Sigmoid colon (tissue), 7 donors: ENCODE measurements around the gene MSANTD4. TPM values are rescaled to one million over a fixed set of nuclear protein-coding genes. Genes with fewer than 3 reads are reported as not detected.

Experiments used
- DNase-seq: peaks from one replicate; pipeline ENCODE4 v3.0.0-alpha.2; 2019
- H3K27ac ChIP-seq, 4 donors: fragments of 200-600 bp; sonication (generic); one replicate each; pipeline ENCODE4 v1.5.1; 2016 to 2019; ENCODE audit warnings: mild to moderate bottlenecking in 1 of 4
- H3K27me3 ChIP-seq, 3 donors: fragments of 200-600 bp; sonication (generic); one replicate each; pipeline ENCODE4 v1.5.1; 2019; ENCODE audit warnings: mild to moderate bottlenecking in 1 of 3
- H3K36me3 ChIP-seq, 4 donors: fragments of 200-600 bp; sonication (generic); one replicate each; pipeline ENCODE4 v1.5.1; 2016 to 2019
- H3K4me1 ChIP-seq, 4 donors: fragments of 200-600 bp; sonication (generic); one replicate each; pipeline ENCODE4 v1.5.1; 2017 to 2019
- H3K4me3 ChIP-seq, 4 donors: fragments of 200-600 bp; sonication (generic); one replicate each; pipeline ENCODE4 v1.5.1; 2017 to 2019; ENCODE audit warnings: mild to moderate bottlenecking in 2 of 4, moderate library complexity in 1 of 4
- H3K9me3 ChIP-seq, 4 donors: fragments of 200-600 bp in 3 of 4; sonication (generic) in 3 of 4; one replicate each; pipeline versions ENCODE4 v1.5.1 to v1.6.1; 2013 to 2019
- EP300 ChIP-seq, 4 donors: sonication (generic); formaldehyde crosslinking; IDR thresholded peaks; one replicate each; pipeline ENCODE4 v1.6.1; 2017; ENCODE audit warnings: antibody characterized with exemption in 4 of 4
- POLR2A ChIP-seq, 2 donors: fragments of 450-650 bp; IDR thresholded peaks; one replicate each; pipeline ENCODE4 v1.6.1; 2016; ENCODE audit warnings: antibody characterized with exemption in 2 of 2, mild to moderate bottlenecking in 2 of 2, moderate library complexity in 2 of 2
- POLR2AphosphoS5 ChIP-seq, 4 donors: sonication (generic); formaldehyde crosslinking; IDR thresholded peaks; one replicate each; pipeline ENCODE4 v1.6.1; 2017; ENCODE audit warnings: antibody characterized with exemption in 4 of 4
- WGBS, 2 donors: extraction: QIAGEN DNeasy Blood & Tissue Kit; methylation state at CpG; one replicate each; pipeline ENCODE4 v1.1.7; 2013; 5-methylcytosine and 5-hydroxymethylcytosine counted together
- intact Hi-C: fragments of 100-400 bp; cut with DNase I; formaldehyde crosslinking; loops from one replicate; pipeline ENCODE4 v1.15.1; 2023
- polyA plus RNA-seq, 3 donors: library from polyadenylated mRNA; stranded (reverse); fragments of 200-250 nt; gene quantifications; one replicate each; pipeline ENCODE4 v1.2.3, GENCODE V29; 2013
- total RNA-seq, 4 donors: library from RNA; depleted of rRNA; stranded (reverse); fragments of >200 nt; gene quantifications; one replicate each; pipeline ENCODE4 v1.1.0, GENCODE V29; 2016
- TF ChIP-seq, protein P1 (sequence below), 4 experiments: fragments of 450-650 bp in 3 of 4; fragments of 200-600 bp in 1 of 4; IDR thresholded peaks; one replicate each; pipeline ENCODE4 v1.5.1; 2016 to 2019; ENCODE audit warnings: antibody characterized with exemption in 4 of 4, mild to moderate bottlenecking in 3 of 4, moderate library complexity in 2 of 4
- donor health status: healthy with polysubstance abuse.
- donor health status: Bipolar disorder and iron deficiency.
- donor health status: healthy.

Gene MSANTD4
- total and polyA plus RNA-seq, 7 donors: 5.4 to 35.0 (median 18.1) TPM

GRCh38 chr11:106047631-106048030 lies 25.6 kb upstream of the MSANTD4 start:
- intact Hi-C loops: no loop called here
- H3K27ac ChIP-seq: no peak overlapping the region
- no peaks in the 10 kb centered on the region for H3K4me1 ChIP-seq
- no peaks in the 10 kb centered on the region for H3K36me3 ChIP-seq
- no peaks in the 10 kb centered on the region for H3K27me3 ChIP-seq
- TF ChIP-seq POLR2A (IDR thresholded peaks at IDR 0.05) (no peak), POLR2AphosphoS5 (IDR thresholded peaks at IDR 0.05) (no peak), EP300 (IDR thresholded peaks at IDR 0.05) (no peak)
- TF ChIP-seq, protein P1, sequence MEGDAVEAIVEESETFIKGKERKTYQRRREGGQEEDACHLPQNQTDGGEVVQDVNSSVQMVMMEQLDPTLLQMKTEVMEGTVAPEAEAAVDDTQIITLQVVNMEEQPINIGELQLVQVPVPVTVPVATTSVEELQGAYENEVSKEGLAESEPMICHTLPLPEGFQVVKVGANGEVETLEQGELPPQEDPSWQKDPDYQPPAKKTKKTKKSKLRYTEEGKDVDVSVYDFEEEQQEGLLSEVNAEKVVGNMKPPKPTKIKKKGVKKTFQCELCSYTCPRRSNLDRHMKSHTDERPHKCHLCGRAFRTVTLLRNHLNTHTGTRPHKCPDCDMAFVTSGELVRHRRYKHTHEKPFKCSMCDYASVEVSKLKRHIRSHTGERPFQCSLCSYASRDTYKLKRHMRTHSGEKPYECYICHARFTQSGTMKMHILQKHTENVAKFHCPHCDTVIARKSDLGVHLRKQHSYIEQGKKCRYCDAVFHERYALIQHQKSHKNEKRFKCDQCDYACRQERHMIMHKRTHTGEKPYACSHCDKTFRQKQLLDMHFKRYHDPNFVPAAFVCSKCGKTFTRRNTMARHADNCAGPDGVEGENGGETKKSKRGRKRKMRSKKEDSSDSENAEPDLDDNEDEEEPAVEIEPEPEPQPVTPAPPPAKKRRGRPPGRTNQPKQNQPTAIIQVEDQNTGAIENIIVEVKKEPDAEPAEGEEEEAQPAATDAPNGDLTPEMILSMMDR (IDR thresholded peaks at IDR 0.05): no peak
- no peak for DNase-seq
- H3K9me3 ChIP-seq: no peaks in the 10 kb centered on the region
- no peak overlapping the region for H3K4me3 ChIP-seq

DNA sequence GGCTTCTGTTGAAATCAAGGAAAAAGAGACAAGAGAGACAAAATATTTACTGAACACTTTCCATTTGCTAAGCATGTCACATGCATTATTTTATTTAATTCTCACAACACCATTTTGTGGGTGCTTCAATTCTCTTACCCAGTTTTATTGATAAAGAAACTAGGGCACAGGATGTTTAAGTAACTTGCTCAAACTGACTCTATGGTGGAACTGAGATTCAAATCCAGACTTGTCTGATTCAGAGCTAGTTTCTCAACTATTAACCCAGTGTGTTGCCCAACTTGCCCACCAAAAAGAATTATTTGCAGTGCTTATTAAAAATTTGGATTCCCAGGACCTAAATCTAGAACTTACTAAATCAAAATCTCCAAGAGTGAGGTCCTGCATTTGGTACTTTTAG lies 21.5 kb upstream of the MSANTD4 start:
- Histone ChIP-seq H3K27ac (no peak overlapping the region), H3K27me3 (no peaks in the 10 kb centered on the region)

DNA sequence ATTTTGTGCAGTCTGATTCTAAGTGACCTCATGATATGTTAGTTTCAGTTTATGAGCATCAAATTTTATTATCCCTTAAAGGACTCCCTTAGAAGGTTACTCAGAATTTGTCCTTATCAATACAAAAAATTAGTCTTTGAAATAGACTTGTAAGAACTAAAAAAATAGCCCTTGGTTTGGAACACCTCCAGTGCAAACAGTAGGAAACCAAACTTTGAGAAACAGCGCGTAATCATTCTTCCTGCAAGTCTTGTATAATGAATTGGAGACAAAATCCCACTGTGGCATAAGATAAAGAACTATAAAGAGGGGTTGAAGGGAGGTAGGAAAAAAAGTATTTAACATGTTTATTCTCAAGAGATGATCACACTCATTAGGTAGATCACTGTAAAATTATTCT lies 10.8 kb upstream of the MSANTD4 start:
- no peak overlapping the region for H3K27ac ChIP-seq
- H3K4me3 ChIP-seq: no peak overlapping the region
- H3K36me3 ChIP-seq: no peaks in the 10 kb centered on the region
- no peak for TF ChIP-seq POLR2AphosphoS5 (IDR thresholded peaks at IDR 0.05)
- TF ChIP-seq, protein P1 (IDR thresholded peaks at IDR 0.05): no peak
- DNase-seq: no peak
- no peaks in the 10 kb centered on the region for H3K27me3 ChIP-seq
- intact Hi-C loops: no loop called here
- no peaks in the 10 kb centered on the region for H3K9me3 ChIP-seq
- H3K4me1 ChIP-seq: no peaks in the 10 kb centered on the region
- WGBS, 2 donors: 90 to 92% methylated on average over 2 of the region's 2 CpGs

More for the DNA sequence above, 21.5 kb upstream of the MSANTD4 start:
- Histone ChIP-seq H3K4me1 (no peaks in the 10 kb centered on the region), H3K9me3 (no peaks in the 10 kb centered on the region), H3K4me3 (no peak overlapping the region), H3K36me3 (no peaks in the 10 kb centered on the region)
- no peak for DNase-seq
- intact Hi-C loops: no loop called here
- no peak for TF ChIP-seq EP300 (IDR thresholded peaks at IDR 0.05)
- no peak for TF ChIP-seq POLR2A (IDR thresholded peaks at IDR 0.05)
- TF ChIP-seq, protein P1 (IDR thresholded peaks at IDR 0.05): no peak

- H3K9me3 ChIP-seq: no peaks in the 10 kb centered on the region
- TF ChIP-seq, protein P1 (IDR thresholded peaks at IDR 0.05): no peak
- no peak for TF ChIP-seq POLR2AphosphoS5 (IDR thresholded peaks at IDR 0.05)
- TF ChIP-seq EP300 (IDR thresholded peaks at IDR 0.05): no peak
- TF ChIP-seq POLR2A (IDR thresholded peaks at IDR 0.05): no peak
- no peaks in the 10 kb centered on the region for H3K4me1 ChIP-seq
- WGBS, 2 donors: 72 to 82% methylated on average over 3 of the region's 3 CpGs
- DNase-seq: no peak
- H3K36me3 ChIP-seq: no peaks in the 10 kb centered on the region
- no peak overlapping the region for H3K4me3 ChIP-seq
- no peak overlapping the region for H3K27ac ChIP-seq
- H3K27me3 ChIP-seq: no peaks in the 10 kb centered on the region
- intact Hi-C loops: no loop called here
These were observed 9.9 kb upstream of the MSANTD4 start for GRCh38 chr11:106031936-106032335.

- Histone ChIP-seq H3K27ac (no peak overlapping the region), H3K9me3 (no peaks in the 10 kb centered on the region), H3K27me3 (no peaks in the 10 kb centered on the region), H3K4me3 (no peak overlapping the region), H3K4me1 (no peaks in the 10 kb centered on the region), H3K36me3 (no peaks in the 10 kb centered on the region)
- no peak for TF ChIP-seq POLR2AphosphoS5 (IDR thresholded peaks at IDR 0.05)
- no peak for TF ChIP-seq POLR2A (IDR thresholded peaks at IDR 0.05)
- TF ChIP-seq EP300 (IDR thresholded peaks at IDR 0.05): no peak
- TF ChIP-seq, protein P1 (IDR thresholded peaks at IDR 0.05): no peak
- DNase-seq: no peak
- intact Hi-C loops: no loop called here
- WGBS, 2 donors: 52 to 71% methylated on average over 2 of the region's 2 CpGs
These were observed 9.3 kb upstream of the MSANTD4 start for GRCh38 chr11:106031202-106031810.
